Fibroblast of villous mesenchyme (primary cell): ENCODE data around the gene MOCS3. TPM values are rescaled to one million over a fixed set of nuclear protein-coding genes. Genes with fewer than 3 reads are reported as not detected.
"Not testable (repeated sequence)": the region's sequence is repeated elsewhere in the genome, so short reads cannot be mapped to it uniquely, and the experiment has no call there.

Source experiments
- DNase-seq: peaks from one replicate; pipeline ENCODE4 v3.0.0-alpha.2; 2010; ENCODE audit warnings: low read depth
- H3K4me3 ChIP-seq: 2 replicates; pipeline ENCODE4 v1.5.1; 2011; ENCODE audit warnings: low read depth, mild to moderate bottlenecking, low read length
- total RNA-seq: library from RNA; depleted of rRNA; stranded (reverse); fragments of >200 nt; gene quantifications from 2 replicates; pipeline ENCODE4 v1.2.3, GENCODE V29; 2012
- TF ChIP-seq, protein P1 (sequence below): IDR thresholded peaks from 2 replicates; pipeline ENCODE4 v1.5.1; 2012; ENCODE audit warnings: low read depth, mild to moderate bottlenecking, low read length; ENCODE audit not compliant: insufficient read depth

MOCS3 gene
- total RNA-seq, 1 donor: 10.4 TPM

DNA sequence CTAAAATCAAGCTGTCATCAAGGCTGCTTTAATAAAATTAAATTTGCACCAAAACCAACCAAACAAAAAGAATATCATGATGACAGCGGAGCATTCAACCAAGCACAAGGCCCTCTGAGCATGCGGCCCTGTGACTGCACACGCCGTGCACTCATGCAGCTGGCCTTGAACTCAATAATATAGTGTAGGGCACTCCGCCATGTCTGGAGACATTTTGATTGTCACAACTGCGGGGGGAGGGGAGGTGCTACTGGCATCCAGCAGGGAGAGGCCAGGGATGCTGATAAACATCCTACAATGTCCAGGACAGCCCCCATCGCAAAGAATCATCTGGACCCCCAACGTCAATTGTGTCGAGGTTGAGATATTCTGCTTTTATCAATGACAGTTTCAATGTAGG lies 9.7 kb downstream of the MOCS3 start:
- TF ChIP-seq, protein P1, sequence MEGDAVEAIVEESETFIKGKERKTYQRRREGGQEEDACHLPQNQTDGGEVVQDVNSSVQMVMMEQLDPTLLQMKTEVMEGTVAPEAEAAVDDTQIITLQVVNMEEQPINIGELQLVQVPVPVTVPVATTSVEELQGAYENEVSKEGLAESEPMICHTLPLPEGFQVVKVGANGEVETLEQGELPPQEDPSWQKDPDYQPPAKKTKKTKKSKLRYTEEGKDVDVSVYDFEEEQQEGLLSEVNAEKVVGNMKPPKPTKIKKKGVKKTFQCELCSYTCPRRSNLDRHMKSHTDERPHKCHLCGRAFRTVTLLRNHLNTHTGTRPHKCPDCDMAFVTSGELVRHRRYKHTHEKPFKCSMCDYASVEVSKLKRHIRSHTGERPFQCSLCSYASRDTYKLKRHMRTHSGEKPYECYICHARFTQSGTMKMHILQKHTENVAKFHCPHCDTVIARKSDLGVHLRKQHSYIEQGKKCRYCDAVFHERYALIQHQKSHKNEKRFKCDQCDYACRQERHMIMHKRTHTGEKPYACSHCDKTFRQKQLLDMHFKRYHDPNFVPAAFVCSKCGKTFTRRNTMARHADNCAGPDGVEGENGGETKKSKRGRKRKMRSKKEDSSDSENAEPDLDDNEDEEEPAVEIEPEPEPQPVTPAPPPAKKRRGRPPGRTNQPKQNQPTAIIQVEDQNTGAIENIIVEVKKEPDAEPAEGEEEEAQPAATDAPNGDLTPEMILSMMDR: no peak
- no peak overlapping the region for H3K4me3 ChIP-seq
- DNase-seq: no peak

DNA sequence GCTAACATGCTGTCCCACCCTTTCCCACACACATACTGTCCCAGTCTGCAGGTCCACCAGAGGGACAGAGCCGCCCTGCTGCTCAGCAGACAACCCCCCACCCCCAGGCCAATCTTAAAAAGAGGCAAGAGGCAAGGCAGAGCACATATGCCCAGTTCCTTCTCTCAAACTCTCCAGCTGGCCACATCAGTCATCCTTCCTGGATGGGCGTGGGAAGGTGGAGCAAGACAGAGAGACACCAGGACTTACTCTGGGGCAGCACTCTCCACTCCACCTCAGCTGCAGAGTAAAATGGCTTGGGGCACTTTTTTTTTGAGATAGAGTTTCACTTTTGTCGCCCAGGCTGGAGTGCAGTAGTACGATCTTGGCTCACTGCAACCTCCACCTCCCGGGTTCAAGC lies 10.8 kb downstream of the MOCS3 start:
- no peak for DNase-seq
- TF ChIP-seq, protein P1: no peak
- no peak overlapping the region for H3K4me3 ChIP-seq

DNA sequence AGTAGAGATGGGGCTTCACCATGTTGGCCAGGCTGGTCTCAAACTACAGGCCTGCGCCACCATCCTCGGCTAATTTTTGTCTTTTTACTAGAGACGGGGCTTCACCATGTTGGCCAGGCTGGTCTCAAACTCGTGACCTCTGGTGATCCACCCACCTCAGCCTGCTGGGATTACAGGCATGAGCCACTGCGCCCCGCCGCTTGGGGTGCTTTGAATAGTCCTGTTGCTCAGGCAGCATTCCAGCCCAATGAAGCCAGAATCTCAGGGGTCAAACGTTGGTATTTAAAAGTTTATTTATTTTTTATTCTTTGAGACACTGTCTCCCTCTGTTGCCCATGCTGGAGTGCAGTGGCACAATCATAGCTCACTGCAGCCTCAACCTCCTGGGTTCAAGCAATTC lies 11.3 kb downstream of the MOCS3 start:
- no peak overlapping the region for H3K4me3 ChIP-seq
- TF ChIP-seq, protein P1: no peak
- no peak for DNase-seq

DNA sequence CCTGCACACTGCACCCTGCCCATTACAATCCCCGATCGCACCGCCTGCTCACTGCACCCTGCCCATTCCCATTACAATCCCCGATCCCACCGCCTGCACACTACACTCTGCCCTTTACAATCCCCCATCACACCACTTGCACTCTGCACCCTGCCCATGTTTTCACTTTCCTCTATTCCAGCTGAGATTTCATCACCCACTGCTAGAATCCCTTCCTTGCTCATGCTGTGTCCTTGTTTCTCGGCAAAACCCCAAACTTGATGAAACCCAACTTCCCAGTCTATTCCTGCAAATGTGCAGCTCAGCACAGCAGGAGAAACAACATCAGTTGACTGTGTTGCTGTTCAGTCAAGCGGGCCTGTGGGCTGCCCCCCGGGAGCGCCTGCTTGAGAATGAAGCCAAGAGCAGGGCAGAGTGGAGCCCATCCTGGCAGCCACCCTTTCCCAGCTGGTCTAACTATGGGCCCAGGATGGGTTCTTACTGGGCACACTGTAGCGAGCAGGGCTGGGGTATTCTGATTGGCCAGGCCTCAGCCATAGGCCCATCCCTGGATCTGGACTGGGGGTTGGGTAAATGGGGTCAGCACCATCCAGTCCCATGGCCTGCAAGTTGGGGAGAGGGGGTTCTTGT lies 17.2 kb downstream of the MOCS3 start:
- H3K4me3 ChIP-seq: no peak overlapping the region
- TF ChIP-seq, protein P1: no peak

DNA sequence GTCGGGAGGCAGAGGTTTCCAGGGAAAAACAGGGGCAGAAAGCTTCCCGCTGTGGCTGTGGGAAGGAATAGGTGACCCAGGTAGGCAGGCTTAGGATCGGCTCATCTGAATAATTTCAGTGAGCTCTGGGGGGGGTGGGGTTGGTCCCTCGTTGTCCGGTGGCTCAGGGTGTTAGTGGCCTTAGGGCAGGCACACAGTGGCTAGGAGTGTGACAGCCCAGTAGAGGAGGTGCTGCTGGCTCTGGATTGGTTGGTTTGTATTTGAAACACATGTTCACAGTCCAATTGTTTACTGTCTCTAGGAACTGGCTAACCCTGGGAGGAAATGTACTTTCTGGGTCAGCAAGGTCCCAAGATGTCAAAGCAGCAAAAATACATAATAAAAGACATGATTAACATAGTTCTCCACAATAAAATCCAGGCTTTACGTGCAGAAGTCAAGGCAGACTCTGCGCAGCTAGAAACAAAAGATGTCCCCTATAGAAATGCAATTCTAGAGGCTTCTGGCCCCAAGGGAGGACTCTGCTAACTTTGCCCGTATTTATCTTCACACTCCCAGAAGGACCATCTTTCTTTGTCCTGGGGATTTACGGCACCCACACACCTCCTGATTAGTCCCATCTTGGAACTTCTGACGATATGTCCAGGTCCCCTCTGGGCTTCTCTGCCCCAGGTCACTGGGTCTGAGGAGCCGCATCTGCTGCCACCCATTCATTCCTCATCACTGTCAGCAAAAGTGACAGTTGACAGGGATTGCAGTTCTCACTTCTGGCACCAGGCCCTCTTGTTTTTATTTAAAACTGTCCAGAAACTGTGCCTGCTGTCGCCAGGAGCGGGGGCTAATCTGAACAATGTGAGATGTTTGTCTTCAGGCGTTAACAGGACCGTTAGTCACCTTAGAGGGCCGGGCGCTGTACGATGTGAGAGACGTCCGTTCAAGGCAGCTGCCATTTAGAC lies 18.7 kb downstream of the MOCS3 start:
- DNase-seq: no peak
- H3K4me3 ChIP-seq: no peak overlapping the region
- TF ChIP-seq, protein P1: no peak

More for the DNA sequence above, 17.2 kb downstream of the MOCS3 start:
- DNase-seq: no peak

DNA sequence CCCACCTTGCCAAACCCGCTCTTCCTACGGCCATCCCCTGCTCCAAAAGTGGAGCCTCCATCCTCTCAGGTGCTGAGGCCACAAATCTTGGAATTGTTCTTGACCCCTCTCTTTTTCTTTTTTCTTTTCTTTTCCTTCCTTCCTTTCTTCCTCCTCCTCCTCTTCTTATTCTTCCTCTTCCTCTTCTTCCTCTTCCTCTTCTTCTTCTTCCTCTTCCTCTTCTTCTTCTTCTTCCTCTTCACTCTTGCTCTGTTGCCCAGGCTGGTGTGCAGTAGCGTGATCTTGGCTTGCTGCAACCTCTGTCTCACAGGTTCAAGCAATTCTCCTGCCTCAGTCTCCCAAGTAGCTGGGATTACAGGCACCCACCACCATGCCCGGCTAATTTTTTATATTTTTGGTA lies 19.9 kb downstream of the MOCS3 start:
- DNase-seq, H3K4me3 ChIP-seq: not testable (repeated sequence)

DNA sequence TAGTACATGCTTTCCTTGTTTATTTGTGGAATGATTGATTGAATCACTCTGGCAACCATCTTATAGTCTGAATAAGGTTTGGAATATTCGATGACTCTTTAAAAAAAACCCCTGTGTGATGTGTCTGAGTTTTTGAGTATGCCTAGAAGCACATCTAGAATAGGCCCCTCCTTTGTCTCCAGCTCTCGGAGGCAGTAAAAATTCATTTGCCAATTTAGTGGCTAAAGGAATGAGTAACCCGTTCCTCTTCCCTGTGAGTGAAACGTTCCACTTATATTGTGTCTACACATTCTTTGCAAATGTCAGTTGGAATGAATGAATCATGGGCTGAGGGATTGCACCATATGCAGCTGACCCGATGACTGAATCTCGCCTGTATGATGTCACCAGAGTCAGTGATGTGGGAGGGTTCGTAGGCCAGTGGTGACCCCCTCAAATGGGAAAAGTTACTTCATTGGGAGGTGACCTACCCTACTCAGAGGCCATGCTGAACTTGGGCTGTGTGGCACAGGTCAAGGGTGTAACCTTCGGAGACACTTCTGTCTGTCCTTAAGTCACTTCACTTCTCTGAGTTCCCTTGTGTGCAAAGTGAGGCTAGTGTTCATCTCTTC lies 21.6 kb downstream of the MOCS3 start:
- TF ChIP-seq, protein P1: no peak
- DNase-seq: peak; percentile 96
- H3K4me3 ChIP-seq: no peak overlapping the region
